Measurements from ENCODE around the gene KDM3B.
"Not testable (repeated sequence)": the region's sequence is repeated elsewhere in the genome, so short reads cannot be mapped to it uniquely, and the experiment has no call there.

DNA sequence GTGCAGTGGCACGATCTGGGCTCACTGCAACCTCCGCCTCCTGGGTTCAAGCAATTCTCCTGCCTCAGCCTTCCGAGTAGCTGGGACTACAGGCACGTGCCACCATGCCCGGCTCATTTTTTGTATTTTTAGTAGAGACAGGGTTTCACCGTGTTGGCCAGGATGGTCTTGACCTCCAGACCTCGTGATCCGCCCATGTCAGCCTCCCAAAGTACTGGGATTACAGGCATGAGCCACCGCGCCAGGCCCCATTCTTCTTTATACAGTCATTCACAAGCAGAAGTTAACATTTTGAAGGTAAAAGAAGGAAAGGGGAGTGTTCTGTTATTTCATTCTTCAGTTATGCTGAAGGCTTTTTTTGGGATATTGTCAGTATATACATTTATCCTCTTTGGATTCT, 37.4 kb downstream of the KDM3B start:
- TF ChIP-seq, protein P1, sequence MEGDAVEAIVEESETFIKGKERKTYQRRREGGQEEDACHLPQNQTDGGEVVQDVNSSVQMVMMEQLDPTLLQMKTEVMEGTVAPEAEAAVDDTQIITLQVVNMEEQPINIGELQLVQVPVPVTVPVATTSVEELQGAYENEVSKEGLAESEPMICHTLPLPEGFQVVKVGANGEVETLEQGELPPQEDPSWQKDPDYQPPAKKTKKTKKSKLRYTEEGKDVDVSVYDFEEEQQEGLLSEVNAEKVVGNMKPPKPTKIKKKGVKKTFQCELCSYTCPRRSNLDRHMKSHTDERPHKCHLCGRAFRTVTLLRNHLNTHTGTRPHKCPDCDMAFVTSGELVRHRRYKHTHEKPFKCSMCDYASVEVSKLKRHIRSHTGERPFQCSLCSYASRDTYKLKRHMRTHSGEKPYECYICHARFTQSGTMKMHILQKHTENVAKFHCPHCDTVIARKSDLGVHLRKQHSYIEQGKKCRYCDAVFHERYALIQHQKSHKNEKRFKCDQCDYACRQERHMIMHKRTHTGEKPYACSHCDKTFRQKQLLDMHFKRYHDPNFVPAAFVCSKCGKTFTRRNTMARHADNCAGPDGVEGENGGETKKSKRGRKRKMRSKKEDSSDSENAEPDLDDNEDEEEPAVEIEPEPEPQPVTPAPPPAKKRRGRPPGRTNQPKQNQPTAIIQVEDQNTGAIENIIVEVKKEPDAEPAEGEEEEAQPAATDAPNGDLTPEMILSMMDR (IDR thresholded peaks at IDR 0.05; ENCODE audit: borderline replicate concordance, extremely low read depth, low read length, poor library complexity, severe bottlenecking): not testable (repeated sequence)
- TF ChIP-seq EZH2 (IDR thresholded peaks at IDR 0.05; ENCODE audit: borderline replicate concordance, low read depth, low read length, severe bottlenecking): not testable (repeated sequence)
